ENCODE results near the gene ABLIM2.

ABLIM2 gene

GRCh38 chr4:8073206-8073863, 85.3 kb downstream of the ABLIM2 start:
- no peak for DNase-seq (ENCODE audit: low read depth in 4 of 4, low spot score in 1 of 4)

- DNase-seq (ENCODE audit: low read depth in 4 of 4, low spot score in 1 of 4) = no peak
Measured at GRCh38 chr4:8072235-8072968, 86.2 kb downstream of the ABLIM2 start.

GRCh38 chr4:8071766-8072165, 86.8 kb downstream of the ABLIM2 start:
- DNase-seq (ENCODE audit: low read depth in 4 of 4, low spot score in 1 of 4) = no peak

GRCh38 chr4:8070736-8071718, 87.6 kb downstream of the ABLIM2 start:
- no peak for DNase-seq (ENCODE audit: low read depth in 4 of 4, low spot score in 1 of 4)

- DNase-seq (ENCODE audit: low read depth in 4 of 4, low spot score in 1 of 4) = no peak
Measured at GRCh38 chr4:8069102-8069752, 89.4 kb downstream of the ABLIM2 start.

- no peak for DNase-seq (ENCODE audit: low read depth in 4 of 4, low spot score in 1 of 4)
Measured at GRCh38 chr4:8067945-8068896, 90.4 kb downstream of the ABLIM2 start.

GRCh38 chr4:8067274-8067936, 91.2 kb downstream of the ABLIM2 start:
- DNase-seq (ENCODE audit: low read depth in 4 of 4, low spot score in 1 of 4) = no peak

GRCh38 chr4:8066336-8066931, 92.2 kb downstream of the ABLIM2 start:
- no peak for DNase-seq (ENCODE audit: low read depth in 4 of 4, low spot score in 1 of 4)

GRCh38 chr4:8063974-8064563, 94.5 kb downstream of the ABLIM2 start:
- no peak for DNase-seq (ENCODE audit: low read depth in 4 of 4, low spot score in 1 of 4)

- DNase-seq (ENCODE audit: low read depth in 4 of 4, low spot score in 1 of 4) = no peak
Measured at GRCh38 chr4:8061573-8061972, 97.0 kb downstream of the ABLIM2 start.

GRCh38 chr4:8061145-8061544, 97.5 kb downstream of the ABLIM2 start:
- DNase-seq (ENCODE audit: low read depth in 4 of 4, low spot score in 1 of 4) = no peak

GRCh38 chr4:8060632-8061031, 98.0 kb downstream of the ABLIM2 start:
- DNase-seq (ENCODE audit: low read depth in 4 of 4, low spot score in 1 of 4) = no peak

- DNase-seq (ENCODE audit: low read depth in 4 of 4, low spot score in 1 of 4) = no peak
Measured at GRCh38 chr4:8058031-8058479, 100.6 kb downstream of the ABLIM2 start.

- no peak for DNase-seq (ENCODE audit: low read depth in 4 of 4, low spot score in 1 of 4)
Measured at GRCh38 chr4:8055206-8055605, 103.4 kb downstream of the ABLIM2 start.

GRCh38 chr4:8053688-8054449, 104.7 kb downstream of the ABLIM2 start:
- DNase-seq (ENCODE audit: low read depth in 4 of 4, low spot score in 1 of 4) = no peak

- no peak for DNase-seq (ENCODE audit: low read depth in 4 of 4, low spot score in 1 of 4)
Measured at GRCh38 chr4:8052160-8052691, 106.4 kb downstream of the ABLIM2 start.

GRCh38 chr4:8051644-8052043, 107.0 kb downstream of the ABLIM2 start:
- no peak for DNase-seq (ENCODE audit: low read depth in 4 of 4, low spot score in 1 of 4)

All from stimulated activated CD4-positive, alpha-beta T cell treated with anti-CD3 and anti-CD28 coated beads, Interleukin-1b, Interleukin-23, amount 100 ng/mL, for 24 hours (primary cell).